HG02610 (cell line): ENCODE measurements around the gene MIA3.

Experiments
- ATAC-seq: cut with Tn5 transposase; IDR thresholded peaks from one replicate; pipeline ENCODE4 v1.9.1; 2021; ENCODE audit warnings: mild to moderate bottlenecking, moderate library complexity; ENCODE audit not compliant: unreplicated experiment

MIA3 gene

DNA sequence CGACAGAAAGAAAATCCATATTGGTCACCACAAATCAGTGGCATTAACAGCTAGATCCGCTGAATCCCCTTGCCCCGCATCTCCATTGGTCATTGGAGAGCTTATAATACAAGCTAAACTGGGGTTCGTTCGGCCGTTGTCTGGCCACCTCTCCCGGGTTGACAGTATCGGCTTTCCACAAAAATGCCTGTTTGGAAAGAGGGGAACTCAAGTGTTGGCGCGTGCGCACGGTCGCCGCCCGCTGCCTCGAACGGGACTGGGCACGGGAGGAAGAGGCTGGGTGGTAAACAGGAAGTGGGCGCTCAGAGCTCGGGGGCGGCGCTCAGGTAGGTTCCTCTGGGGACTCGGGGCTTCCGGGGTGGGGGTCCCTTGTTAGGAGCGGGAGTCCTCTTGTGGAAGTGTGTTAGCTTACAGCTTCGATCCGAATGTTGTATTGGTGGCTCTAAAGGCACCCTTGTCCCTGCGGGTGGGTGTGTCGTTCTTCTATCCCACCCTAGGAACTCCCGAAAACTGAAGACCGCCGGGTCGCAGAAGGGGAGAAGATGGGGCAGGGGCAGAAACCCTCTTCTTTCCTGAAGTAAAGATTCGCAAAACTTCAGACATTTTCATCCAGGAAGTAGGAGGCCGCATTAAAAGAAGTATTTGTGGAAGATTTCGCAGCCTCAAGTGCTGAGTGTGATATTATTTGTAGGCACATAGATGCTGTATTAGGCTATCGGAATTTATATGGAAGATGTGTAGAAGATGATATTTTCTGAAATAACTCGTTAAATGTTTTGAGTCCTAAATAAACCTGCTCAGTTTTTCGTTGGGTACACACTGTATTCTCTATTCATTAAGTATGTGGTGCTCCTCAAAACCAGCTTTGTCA, 95.4 kb downstream of the MIA3 start:
- ATAC-seq: peak; percentile 70

DNA sequence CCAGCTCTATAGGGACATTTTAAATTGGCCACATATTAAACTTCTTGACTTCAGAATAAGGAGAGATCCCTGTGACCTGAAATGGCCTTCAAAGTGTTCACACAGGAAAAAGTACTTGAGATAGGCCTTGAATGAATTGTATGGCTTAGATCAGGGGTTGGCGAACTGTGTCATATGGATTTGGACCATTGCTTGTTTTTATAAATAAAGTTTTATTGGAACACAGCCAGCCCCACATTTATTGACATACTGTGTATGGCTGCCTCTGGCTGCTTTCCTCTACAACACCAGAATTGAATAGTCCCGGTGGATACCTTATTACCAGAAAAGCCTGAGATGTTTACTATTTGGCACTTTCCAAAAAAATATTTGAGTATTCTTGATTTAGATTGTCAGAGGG, 98.5 kb downstream of the MIA3 start:
- no peak for ATAC-seq
